ENCODE data around the gene PAK6.

Gene PAK6

GRCh38 chr15:40293905-40294895 is 55.3 kb downstream of the PAK6 start:
- FAIRE-seq, result no peak

GRCh38 chr15:40295297-40295696 is 56.4 kb downstream of the PAK6 start:
- FAIRE-seq, result no peak

- no peak for FAIRE-seq
Observed at GRCh38 chr15:40295877-40296560, 57.2 kb downstream of the PAK6 start.

GRCh38 chr15:40296561-40297230 is 57.8 kb downstream of the PAK6 start:
- no peak for FAIRE-seq

- FAIRE-seq, result no peak
Observed at GRCh38 chr15:40297356-40297755, 58.5 kb downstream of the PAK6 start.

GRCh38 chr15:40298216-40298935 is 59.5 kb downstream of the PAK6 start:
- no peak for FAIRE-seq

- FAIRE-seq, result no peak
Observed at GRCh38 chr15:40300367-40300766, 61.5 kb downstream of the PAK6 start.

GRCh38 chr15:40300771-40301170 is 61.9 kb downstream of the PAK6 start:
- FAIRE-seq, result no peak

GRCh38 chr15:40301467-40302179 is 62.8 kb downstream of the PAK6 start:
- FAIRE-seq, result no peak

- no peak for FAIRE-seq
Observed at GRCh38 chr15:40302288-40302886, 63.5 kb downstream of the PAK6 start.

GRCh38 chr15:40302981-40303380 is 64.1 kb downstream of the PAK6 start:
- FAIRE-seq, result no peak

- FAIRE-seq, result no peak
Observed at GRCh38 chr15:40303576-40303975, 64.7 kb downstream of the PAK6 start.

- no peak for FAIRE-seq
Observed at GRCh38 chr15:40305281-40305680, 66.4 kb downstream of the PAK6 start.

- no peak for FAIRE-seq
Observed at GRCh38 chr15:40306371-40306770, 67.5 kb downstream of the PAK6 start.

GRCh38 chr15:40306908-40307307 is 68.0 kb downstream of the PAK6 start:
- FAIRE-seq, result no peak

- no peak for FAIRE-seq
Observed at GRCh38 chr15:40307421-40308211, 68.8 kb downstream of the PAK6 start, which contains the start of gene PLCB2. Gene PLCB2, minus strand, starts transcription at chr15:40307935. Its CDS starts 263 bp downstream, at chr15:40307672.

GRCh38 chr15:40309344-40309862 is 70.5 kb downstream of the PAK6 start:
- no peak for FAIRE-seq

GRCh38 chr15:40310001-40310959 is 71.4 kb downstream of the PAK6 start:
- FAIRE-seq, result no peak

GRCh38 chr15:40310993-40311392 is 72.1 kb downstream of the PAK6 start:
- no peak for FAIRE-seq
